ENCODE measurements around the gene AATK. TPM values are rescaled to one million over a fixed set of nuclear protein-coding genes. Genes with fewer than 3 reads are reported as not detected.

Gene AATK
- total RNA-seq, 1 donor from 2014 or later, result 0.99 TPM

- DNase-seq (ENCODE audit: low read depth in 2 of 2), result no peak
Observed at GRCh38 chr17:81075307-81075706, 90.7 kb downstream of the AATK start.

GRCh38 chr17:81074875-81075274, 91.1 kb downstream of the AATK start:
- no peak for DNase-seq (ENCODE audit: low read depth in 2 of 2)

- no peak for DNase-seq (ENCODE audit: low read depth in 2 of 2)
Observed at GRCh38 chr17:81073967-81074839, 91.8 kb downstream of the AATK start.

- no peak for DNase-seq (ENCODE audit: low read depth in 2 of 2)
Observed at GRCh38 chr17:81071761-81072741, 94.0 kb downstream of the AATK start.

- DNase-seq (ENCODE audit: low read depth in 2 of 2), result no peak
Observed at GRCh38 chr17:81070541-81071246, 95.3 kb downstream of the AATK start.

GRCh38 chr17:81069135-81069645, 96.8 kb downstream of the AATK start:
- no peak for DNase-seq (ENCODE audit: low read depth in 2 of 2)

- DNase-seq (ENCODE audit: low read depth in 2 of 2), result no peak
Observed at GRCh38 chr17:81068411-81069134, 97.4 kb downstream of the AATK start.

- DNase-seq (ENCODE audit: low read depth in 2 of 2), result no peak
Observed at GRCh38 chr17:81067391-81067811, 98.6 kb downstream of the AATK start.

Other genes with a start within 250 kb of the AATK start
- gene CHMP6, start 174.4 kb downstream of the AATK start, total RNA-seq, result 12.4 and 14.5 TPM in 2 replicates
- gene BAIAP2, start 131.1 kb downstream of the AATK start, total RNA-seq, result 21.8 and 57.7 TPM in 2 replicates
- gene PVALEF, start 714 bp downstream of the AATK start, total RNA-seq, result not detected in 2 replicates
- gene CEP131, start 56.7 kb upstream of the AATK start, total RNA-seq, result 4.4 and 6.8 TPM in 2 replicates
- 5.2 and 8.3 TPM in 2 replicates for gene TEPSIN, start 72.8 kb upstream of the AATK start, total RNA-seq
- gene NDUFAF8, start 73.1 kb upstream of the AATK start, total RNA-seq, result 21.8 and 28.5 TPM in 2 replicates
- 40.3 and 52.0 TPM in 2 replicates for gene SLC38A10, start 129.1 kb upstream of the AATK start, total RNA-seq
- 2.6 TPM in 2 replicates for gene BAHCC1, start 229.2 kb upstream of the AATK start, total RNA-seq